Panc1 (cell line): ENCODE measurements around the gene KRTAP20-4.

Experiments
- CTCF ChIP-seq: fragments of 450-650 bp; IDR thresholded peaks from 2 replicates; pipeline ENCODE4 v1.5.1; 2017; ENCODE audit warnings: mild to moderate bottlenecking
- POLR2AphosphoS5 ChIP-seq: IDR thresholded peaks from 2 replicates; pipeline ENCODE4 v1.6.1; 2012; ENCODE audit warnings: mild to moderate bottlenecking, low read depth, low read length, moderate library complexity
- REST ChIP-seq, 2 experiments: IDR thresholded peaks; 2 replicates each; pipeline ENCODE4 v1.6.1; 2011 to 2012; ENCODE audit warnings: low read depth in 2 of 2, control low read depth in 1 of 2, low read length in 1 of 2, mild to moderate bottlenecking in 1 of 2, moderate library complexity in 1 of 2; ENCODE audit not compliant: insufficient read depth in 1 of 2
- TCF7L2 ChIP-seq: IDR thresholded peaks from 2 replicates; pipeline ENCODE4 v1.6.1; 2011; ENCODE audit warnings: mild to moderate bottlenecking, low read depth, low read length, inconsistent platforms

GRCh38 chr21:30600787-30601186 lies 19.6 kb upstream of the KRTAP20-4 start, which contains the start of gene KRTAP22-1:
- TF ChIP-seq REST (IDR thresholded peaks at IDR 0.05; ENCODE audit: insufficient read depth in 1 of 2, low read depth in 2 of 2, low read length in 1 of 2) (no peak), TCF7L2 (no peak), CTCF (no peak), POLR2AphosphoS5 (no peak)
